Thyroid gland (tissue), 4 donors: ENCODE data around the gene RAPGEF4. TPM values are rescaled to one million over a fixed set of nuclear protein-coding genes. Genes with fewer than 3 reads are reported as not detected.

Source experiments
- DNase-seq, 2 donors: peaks; one replicate each; pipeline ENCODE4 v3.0.0-alpha.2; 2019
- H3K27ac ChIP-seq, 3 donors: fragments of 200-600 bp; sonication (generic); 1 replicate in 2 of 3; 2 replicates in 1 of 3; pipeline ENCODE4 v1.5.1; 2016 to 2019; ENCODE audit warnings: mild to moderate bottlenecking in 1 of 3, moderate library complexity in 1 of 3
- H3K27me3 ChIP-seq: fragments of 200-600 bp; sonication (generic); one replicate; pipeline ENCODE4 v1.5.1; 2019
- H3K36me3 ChIP-seq, 2 donors: fragments of 200-600 bp; sonication (generic); one replicate each; pipeline ENCODE4 v1.5.1; 2016 to 2019
- H3K4me1 ChIP-seq, 2 donors: fragments of 200-600 bp; sonication (generic); one replicate each; pipeline ENCODE4 v1.5.1; 2017 to 2019
- H3K4me3 ChIP-seq, 3 donors: fragments of 200-600 bp; sonication (generic); replicated peaks in 1 of 3; 1 replicate in 2 of 3; 2 replicates in 1 of 3; pipeline ENCODE4 v1.5.1; 2016; ENCODE audit warnings: mild to moderate bottlenecking in 1 of 3
- H3K9me3 ChIP-seq: fragments of 200-600 bp; sonication (generic); one replicate; pipeline ENCODE4 v1.5.1; 2017
- CTCF ChIP-seq, 6 experiments: fragments of 200-600 bp in 3 of 6; fragments of 450-650 bp in 3 of 6; sonication (generic) in 3 of 6; IDR thresholded peaks; one replicate each; pipeline ENCODE4 v1.5.1; 2016 to 2019; ENCODE audit warnings: antibody characterized with exemption in 6 of 6, mild to moderate bottlenecking in 2 of 6, inconsistent platforms in 1 of 6, moderate library complexity in 1 of 6
- POLR2A ChIP-seq, 2 donors: fragments of 450-650 bp; IDR thresholded peaks; one replicate each; pipeline ENCODE4 v1.6.1; 2017; ENCODE audit warnings: antibody characterized with exemption in 2 of 2, mild to moderate bottlenecking in 2 of 2, moderate library complexity in 1 of 2
- WGBS, 2 donors: methylation state at CpG; one replicate each; pipeline ENCODE4 v1.1.5; 2017; 5-methylcytosine and 5-hydroxymethylcytosine counted together
- intact Hi-C: fragments of 100-400 bp; cut with DNase I; formaldehyde crosslinking; loops from one replicate; pipeline ENCODE4 v1.15.1; 2023
- total RNA-seq, 4 donors: library from RNA; depleted of rRNA; stranded (reverse); fragments of >200 nt; gene quantifications; one replicate each; pipeline ENCODE4 v1.2.3, GENCODE V29; 2016

The RAPGEF4 gene
- total RNA-seq, 4 donors from 2014 or later: 7.9 to 19.6 (median 12.1) TPM

GRCh38 chr2:172811027-172811426 is 75.4 kb downstream of the RAPGEF4 start:
- H3K27me3 ChIP-seq: no peaks in the 10 kb centered on the region
- H3K36me3 ChIP-seq: no peaks in the 10 kb centered on the region
- no peak for TF ChIP-seq CTCF (IDR thresholded peaks at IDR 0.05)
- TF ChIP-seq POLR2A (IDR thresholded peaks at IDR 0.05): no peak
- no peaks in the 10 kb centered on the region for H3K9me3 ChIP-seq
- no peaks in the 10 kb centered on the region for H3K4me1 ChIP-seq
- no peak for DNase-seq
- H3K27ac ChIP-seq: no peak overlapping the region
- intact Hi-C loops: loop anchor here (5.0 kb wide), 1 partner anchor 126 kb away; no protein-coding TSS in a partner anchor
- H3K4me3 ChIP-seq: no peak overlapping the region
- 54 to 59% methylated on average over 2 of the region's 2 CpGs for WGBS, 2 donors

- no peaks in the 10 kb centered on the region for H3K36me3 ChIP-seq
- DNase-seq: no peak
- TF ChIP-seq POLR2A (IDR thresholded peaks at IDR 0.05) (no peak), CTCF (IDR thresholded peaks at IDR 0.05) (no peak)
- H3K4me3 ChIP-seq: no peak overlapping the region
- no peaks in the 10 kb centered on the region for H3K9me3 ChIP-seq
- 85 to 93% methylated on average over 7 of the region's 7 CpGs for WGBS, 2 donors
- intact Hi-C loops: loop anchor here (5.0 kb wide), 1 partner anchor 125 kb away; no protein-coding TSS in a partner anchor
- no peaks in the 10 kb centered on the region for H3K4me1 ChIP-seq
- no peak overlapping the region for H3K27ac ChIP-seq
- no peaks in the 10 kb centered on the region for H3K27me3 ChIP-seq
These were observed 76.6 kb downstream of the RAPGEF4 start for GRCh38 chr2:172812158-172812744.

GRCh38 chr2:172813314-172813888 is 77.8 kb downstream of the RAPGEF4 start:
- Histone ChIP-seq H3K9me3 (no peaks in the 10 kb centered on the region), H3K4me1 (no peaks in the 10 kb centered on the region), H3K36me3 (no peaks in the 10 kb centered on the region), H3K27me3 (no peaks in the 10 kb centered on the region), H3K27ac (no peak overlapping the region), H3K4me3 (no peak overlapping the region)
- intact Hi-C loops: loop anchor here (5.0 kb wide), 1 partner anchor 124 kb away; no protein-coding TSS in a partner anchor
- 41 to 60% methylated on average over 4 of the region's 4 CpGs for WGBS, 2 donors
- DNase-seq: no peak
- no peak for TF ChIP-seq POLR2A (IDR thresholded peaks at IDR 0.05)
- TF ChIP-seq CTCF (IDR thresholded peaks at IDR 0.05): peak in 2 of 6 experiments; percentile 13 to 37

GRCh38 chr2:172817411-172817810 is 81.8 kb downstream of the RAPGEF4 start:
- Histone ChIP-seq H3K4me3 (no peak overlapping the region), H3K4me1 (no peaks in the 10 kb centered on the region), H3K9me3 (no peaks in the 10 kb centered on the region), H3K27ac (no peak overlapping the region), H3K36me3 (no peaks in the 10 kb centered on the region), H3K27me3 (no peaks in the 10 kb centered on the region)
- DNase-seq: no peak
- WGBS, 2 donors: 67 to 70% methylated on average over 1 of the region's 1 CpG
- intact Hi-C loops: no loop called here
- TF ChIP-seq POLR2A (IDR thresholded peaks at IDR 0.05) (no peak), CTCF (IDR thresholded peaks at IDR 0.05) (no peak)

GRCh38 chr2:172819943-172820342 is 84.3 kb downstream of the RAPGEF4 start:
- H3K27ac ChIP-seq: no peak overlapping the region

More at GRCh38 chr2:172819943-172820342, 84.3 kb downstream of the RAPGEF4 start:
- intact Hi-C loops: no loop called here
- Histone ChIP-seq H3K27me3 (no peaks in the 10 kb centered on the region), H3K4me3 (no peak overlapping the region), H3K4me1 (no peaks in the 10 kb centered on the region), H3K9me3 (no peaks in the 10 kb centered on the region), H3K36me3 (no peaks in the 10 kb centered on the region)
- TF ChIP-seq CTCF (IDR thresholded peaks at IDR 0.05) (no peak), POLR2A (IDR thresholded peaks at IDR 0.05) (no peak)
- no peak for DNase-seq
